Measurements from ENCODE around the gene TRIM68. TPM values are rescaled to one million over a fixed set of nuclear protein-coding genes. Genes with fewer than 3 reads are reported as not detected.

Gene TRIM68
- total RNA-seq, 1 donor from 2014 or later = 11.5 TPM

GRCh38 chr11:4560467-4560866 is 47.6 kb downstream of the TRIM68 start:
- Histone ChIP-seq H3K36me3 (ENCODE audit: insufficient read depth, low read length) (no peaks in the 10 kb centered on the region), H3K27ac (ENCODE audit: low read depth, low read length) (no peak overlapping the region), H3K4me1 (ENCODE audit: insufficient read depth, low read length) (no peaks in the 10 kb centered on the region), H3K79me2 (ENCODE audit: insufficient read depth, low read length) (no peaks in the 10 kb centered on the region), H2AFZ (ENCODE audit: low read depth, low read length) (no peak overlapping the region), H4K20me1 (ENCODE audit: insufficient read depth, low read length) (no peaks in the 10 kb centered on the region), H3K4me2 (ENCODE audit: low read length) (no peak overlapping the region), H3K27me3 (ENCODE audit: insufficient read depth, low read length) (no peaks in the 10 kb centered on the region), H3K4me3 (ENCODE audit: insufficient read depth, low read depth, low read length) (no peak overlapping the region), H3K9me3 (ENCODE audit: insufficient read depth, low read depth, low read length) (no peaks in the 10 kb centered on the region), H3K9ac (ENCODE audit: low read length) (no peak overlapping the region)
- H3K27ac Mint-ChIP-seq (ENCODE audit: unreplicated experiment) = no peak overlapping the region
- H3K27me3 Mint-ChIP-seq (ENCODE audit: low read depth, unreplicated experiment) = peaks cover 11% of the 10 kb centered on the region
- peaks cover 13% of the 10 kb centered on the region for H3K9me3 Mint-ChIP-seq (ENCODE audit: unreplicated experiment)
- no peaks in the 10 kb centered on the region for H3K36me3 Mint-ChIP-seq (ENCODE audit: low read depth, unreplicated experiment)
- FAIRE-seq (no peak), DNase-seq (ENCODE audit: low read depth) (no peak)
- H3K4me3 Mint-ChIP-seq (ENCODE audit: unreplicated experiment) = no peak overlapping the region
- H3K4me1 Mint-ChIP-seq (ENCODE audit: low read depth, unreplicated experiment) = no peaks in the 10 kb centered on the region
- no peak for TF ChIP-seq CTCF (IDR thresholded peaks at IDR 0.05; ENCODE audit: insufficient read depth, low read depth, low read length)
- TF ChIP-seq EZH2 (IDR thresholded peaks at IDR 0.05; ENCODE audit: insufficient read depth, low read length) = no peak

GRCh38 chr11:4559527-4560440 is 48.2 kb downstream of the TRIM68 start:
- H3K4me2 ChIP-seq (ENCODE audit: low read length) = no peak overlapping the region
- H3K4me1 ChIP-seq (ENCODE audit: insufficient read depth, low read length) = no peaks in the 10 kb centered on the region
- Mint-ChIP-seq H3K9me3 (ENCODE audit: unreplicated experiment) (peaks cover 13% of the 10 kb centered on the region), H3K27ac (ENCODE audit: unreplicated experiment) (no peak overlapping the region), H3K4me3 (ENCODE audit: unreplicated experiment) (no peak overlapping the region), H3K4me1 (ENCODE audit: low read depth, unreplicated experiment) (no peaks in the 10 kb centered on the region), H3K36me3 (ENCODE audit: low read depth, unreplicated experiment) (no peaks in the 10 kb centered on the region), H3K27me3 (ENCODE audit: low read depth, unreplicated experiment) (peaks cover 11% of the 10 kb centered on the region)
- H3K36me3 ChIP-seq (ENCODE audit: insufficient read depth, low read length) = no peaks in the 10 kb centered on the region
- H3K9ac ChIP-seq (ENCODE audit: low read length) = no peak overlapping the region
- no peaks in the 10 kb centered on the region for H3K27me3 ChIP-seq (ENCODE audit: insufficient read depth, low read length)
- DNase-seq (ENCODE audit: low read depth) (no peak), FAIRE-seq (no peak)
- H3K79me2 ChIP-seq (ENCODE audit: insufficient read depth, low read length) = no peaks in the 10 kb centered on the region
- H3K4me3 ChIP-seq (ENCODE audit: insufficient read depth, low read depth, low read length) = no peak overlapping the region
- TF ChIP-seq CTCF (IDR thresholded peaks at IDR 0.05; ENCODE audit: insufficient read depth, low read depth, low read length) (no peak), EZH2 (IDR thresholded peaks at IDR 0.05; ENCODE audit: insufficient read depth, low read length) (no peak)
- H4K20me1 ChIP-seq (ENCODE audit: insufficient read depth, low read length) = no peaks in the 10 kb centered on the region
- no peak overlapping the region for H2AFZ ChIP-seq (ENCODE audit: low read depth, low read length)
- no peaks in the 10 kb centered on the region for H3K9me3 ChIP-seq (ENCODE audit: insufficient read depth, low read depth, low read length)
- no peak overlapping the region for H3K27ac ChIP-seq (ENCODE audit: low read depth, low read length)

All from astrocyte (in vitro differentiated cells and primary cell).